SK-N-SH treated with all-trans-retinoic acid at 6 μM for 48 hours (cell line): Measurements from ENCODE around the gene COPS8.

Experiments used
- ATAC-seq: fragments of 200-7000 bp; cut with Tn5 transposase; 3 replicates; pipeline ENCODE4 v1.9.1; 2020; ENCODE audit warnings: mild to moderate bottlenecking, moderate library complexity
- ARNTL ChIP-seq: fragments of 450-650 bp; formaldehyde crosslinking; IDR thresholded peaks from 2 replicates; pipeline ENCODE4 v1.5.0; 2020; ENCODE audit warnings: low read depth, mild to moderate bottlenecking, moderate library complexity, borderline replicate concordance
- CSDC2 ChIP-seq: fragments of 250-450 bp; sonication (Bioruptor Pico); IDR thresholded peaks from 2 replicates; pipeline ENCODE4 v1.5.0; 2020; ENCODE audit warnings: mild to moderate bottlenecking, moderate library complexity
- ESRRG ChIP-seq: fragments of 250-450 bp; sonication (Bioruptor Pico); IDR thresholded peaks from 2 replicates; pipeline ENCODE4 v1.6.1; 2021; ENCODE audit warnings: mild to moderate bottlenecking
- GLIS3 ChIP-seq: fragments of 250-450 bp; sonication (Bioruptor Pico); IDR thresholded peaks from 2 replicates; pipeline ENCODE4 v1.5.0; 2020; ENCODE audit warnings: mild to moderate bottlenecking, moderate library complexity
- ISL1 ChIP-seq: fragments of 250-450 bp; sonication (Bioruptor Pico); IDR thresholded peaks from 2 replicates; pipeline ENCODE4 v2.1.2; 2022; ENCODE audit warnings: mild to moderate bottlenecking, moderate library complexity
- OSR1 ChIP-seq: fragments of 250-450 bp; sonication (Bioruptor Pico); IDR thresholded peaks from 2 replicates; pipeline ENCODE4 v1.8.0; 2022; ENCODE audit warnings: moderate library complexity, mild to moderate bottlenecking, inconsistent platforms
- PPARA ChIP-seq: fragments of 250-450 bp; sonication (Bioruptor Pico); IDR thresholded peaks from 2 replicates; pipeline ENCODE4 v1.5.0; 2020; ENCODE audit warnings: mild to moderate bottlenecking, borderline replicate concordance
- RARB ChIP-seq: fragments of 250-450 bp; sonication (Bioruptor Pico); IDR thresholded peaks from 2 replicates; pipeline ENCODE4 v1.8.0; 2021; ENCODE audit warnings: mild to moderate bottlenecking, moderate library complexity
- SNAI2 ChIP-seq: fragments of 250-450 bp; sonication (Bioruptor Pico); IDR thresholded peaks from 2 replicates; pipeline ENCODE4 v1.5.0; 2020; ENCODE audit warnings: mild to moderate bottlenecking, moderate library complexity
- TCF4 ChIP-seq: fragments of 250-450 bp; sonication (Bioruptor Pico); IDR thresholded peaks from 2 replicates; pipeline ENCODE4 v1.8.0; 2021; ENCODE audit warnings: mild to moderate bottlenecking, moderate library complexity, borderline replicate concordance
- TOX ChIP-seq: fragments of 250-450 bp; sonication (Bioruptor Pico); IDR thresholded peaks from 2 replicates; pipeline ENCODE4 v1.8.0; 2021; ENCODE audit warnings: mild to moderate bottlenecking, moderate library complexity, borderline replicate concordance
- ZC3H10 ChIP-seq: fragments of 250-450 bp; sonication (Bioruptor Pico); IDR thresholded peaks from 2 replicates; pipeline ENCODE4 v1.5.1; 2021; ENCODE audit warnings: mild to moderate bottlenecking, moderate library complexity
- ZFP3 ChIP-seq: fragments of 250-450 bp; sonication (Bioruptor Pico); IDR thresholded peaks from 2 replicates; pipeline ENCODE4 v1.5.0; 2020; ENCODE audit warnings: mild to moderate bottlenecking, moderate library complexity
- ZFP30 ChIP-seq: fragments of 450-650 bp; formaldehyde crosslinking; IDR thresholded peaks from 2 replicates; pipeline ENCODE4 v1.5.0; 2022; ENCODE audit warnings: mild to moderate bottlenecking, moderate library complexity
- ZNF565 ChIP-seq: fragments of 450-650 bp; formaldehyde crosslinking; conservative IDR thresholded peaks from 2 replicates; pipeline ENCODE4 v1.5.0; 2020; ENCODE audit warnings: low read depth, mild to moderate bottlenecking, moderate library complexity
- ZNF70 ChIP-seq: fragments of 450-650 bp; formaldehyde crosslinking; IDR thresholded peaks from 2 replicates; pipeline ENCODE4 v1.5.0; 2020; ENCODE audit warnings: mild to moderate bottlenecking, moderate library complexity
- ZNF8 ChIP-seq: fragments of 450-650 bp; formaldehyde crosslinking; IDR thresholded peaks from 2 replicates; pipeline ENCODE4 v1.5.0; 2020; ENCODE audit warnings: mild to moderate bottlenecking, moderate library complexity
- TF ChIP-seq, protein P1 (sequence below): fragments of 250-450 bp; sonication (Bioruptor Pico); IDR thresholded peaks from 2 replicates; pipeline ENCODE4 v1.5.1; 2021; ENCODE audit warnings: mild to moderate bottlenecking, moderate library complexity
- TF ChIP-seq, protein P2 (sequence below): fragments of 250-450 bp; sonication (Bioruptor Pico); IDR thresholded peaks from 2 replicates; pipeline ENCODE4 v1.8.0; 2020; ENCODE audit warnings: mild to moderate bottlenecking, moderate library complexity, borderline replicate concordance
- TF ChIP-seq, protein P3 (sequence below): fragments of 250-450 bp; sonication (Bioruptor Pico); IDR thresholded peaks from 2 replicates; pipeline ENCODE4 v1.8.0; 2021; ENCODE audit warnings: low read depth, mild to moderate bottlenecking, moderate library complexity, borderline replicate concordance

The COPS8 gene

GRCh38 chr2:237147317-237147716, 61.6 kb downstream of the COPS8 start:
- TF ChIP-seq, protein P1, sequence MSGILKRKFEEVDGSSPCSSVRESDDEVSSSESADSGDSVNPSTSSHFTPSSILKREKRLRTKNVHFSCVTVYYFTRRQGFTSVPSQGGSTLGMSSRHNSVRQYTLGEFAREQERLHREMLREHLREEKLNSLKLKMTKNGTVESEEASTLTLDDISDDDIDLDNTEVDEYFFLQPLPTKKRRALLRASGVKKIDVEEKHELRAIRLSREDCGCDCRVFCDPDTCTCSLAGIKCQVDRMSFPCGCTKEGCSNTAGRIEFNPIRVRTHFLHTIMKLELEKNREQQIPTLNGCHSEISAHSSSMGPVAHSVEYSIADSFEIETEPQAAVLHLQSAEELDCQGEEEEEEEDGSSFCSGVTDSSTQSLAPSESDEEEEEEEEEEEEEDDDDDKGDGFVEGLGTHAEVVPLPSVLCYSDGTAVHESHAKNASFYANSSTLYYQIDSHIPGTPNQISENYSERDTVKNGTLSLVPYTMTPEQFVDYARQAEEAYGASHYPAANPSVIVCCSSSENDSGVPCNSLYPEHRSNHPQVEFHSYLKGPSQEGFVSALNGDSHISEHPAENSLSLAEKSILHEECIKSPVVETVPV = no peak
- no peak for TF ChIP-seq GLIS3 (CRISPR knock-in tag)
- no peak for TF ChIP-seq ISL1 (CRISPR knock-in tag)
- TF ChIP-seq TCF4 (CRISPR knock-in tag) = no peak
- TF ChIP-seq, all 23 proteins: peak for 0
- ATAC-seq = no peak

GRCh38 chr2:237148624-237149023, 62.9 kb downstream of the COPS8 start:
- TF ChIP-seq SNAI2 = no peak
- TF ChIP-seq ZFP3 (CRISPR knock-in tag) = no peak
- TF ChIP-seq, protein P2, sequence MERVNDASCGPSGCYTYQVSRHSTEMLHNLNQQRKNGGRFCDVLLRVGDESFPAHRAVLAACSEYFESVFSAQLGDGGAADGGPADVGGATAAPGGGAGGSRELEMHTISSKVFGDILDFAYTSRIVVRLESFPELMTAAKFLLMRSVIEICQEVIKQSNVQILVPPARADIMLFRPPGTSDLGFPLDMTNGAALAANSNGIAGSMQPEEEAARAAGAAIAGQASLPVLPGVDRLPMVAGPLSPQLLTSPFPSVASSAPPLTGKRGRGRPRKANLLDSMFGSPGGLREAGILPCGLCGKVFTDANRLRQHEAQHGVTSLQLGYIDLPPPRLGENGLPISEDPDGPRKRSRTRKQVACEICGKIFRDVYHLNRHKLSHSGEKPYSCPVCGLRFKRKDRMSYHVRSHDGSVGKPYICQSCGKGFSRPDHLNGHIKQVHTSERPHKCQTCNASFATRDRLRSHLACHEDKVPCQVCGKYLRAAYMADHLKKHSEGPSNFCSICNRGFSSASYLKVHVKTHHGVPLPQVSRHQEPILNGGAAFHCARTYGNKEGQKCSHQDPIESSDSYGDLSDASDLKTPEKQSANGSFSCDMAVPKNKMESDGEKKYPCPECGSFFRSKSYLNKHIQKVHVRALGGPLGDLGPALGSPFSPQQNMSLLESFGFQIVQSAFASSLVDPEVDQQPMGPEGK = no peak
- no peak for TF ChIP-seq ZNF8
- no peak for TF ChIP-seq ZNF70 (CRISPR knock-in tag)
- TF ChIP-seq RARB (CRISPR knock-in tag) = no peak
- no peak for TF ChIP-seq ZNF565
- TF ChIP-seq PPARA (CRISPR knock-in tag) = no peak
- no peak for TF ChIP-seq ARNTL (CRISPR knock-in tag)
- no peak for TF ChIP-seq ISL1 (CRISPR knock-in tag)
- no peak for TF ChIP-seq CSDC2 (CRISPR knock-in tag)
- TF ChIP-seq TOX = no peak
- TF ChIP-seq OSR1 (CRISPR knock-in tag) = no peak
- ATAC-seq = no peak

DNA sequence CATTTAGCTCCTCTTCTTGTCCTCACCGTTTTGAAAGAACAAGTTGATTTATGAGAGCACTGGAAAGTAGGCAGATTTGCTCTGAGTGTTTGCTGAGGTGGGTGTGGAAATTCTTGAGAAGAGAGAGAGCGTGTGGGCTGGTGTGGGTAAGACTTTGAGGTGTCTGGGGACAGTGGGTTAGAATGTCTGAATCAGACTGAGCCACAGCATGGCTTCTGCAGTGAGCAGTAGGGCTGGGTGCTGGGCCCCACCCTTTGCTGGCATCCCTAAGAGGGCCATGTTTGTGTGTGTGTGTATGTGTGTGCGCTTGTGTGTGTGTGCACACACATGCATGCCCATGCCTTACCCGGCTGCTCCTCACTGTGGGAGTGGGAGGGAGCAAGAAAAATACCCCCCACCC, 63.7 kb downstream of the COPS8 start:
- TF ChIP-seq ARNTL (CRISPR knock-in tag) (no peak), RARB (CRISPR knock-in tag) (no peak), TCF4 (CRISPR knock-in tag) (no peak), TOX (no peak), GLIS3 (CRISPR knock-in tag) (no peak), ZFP3 (CRISPR knock-in tag) (no peak), ZNF70 (CRISPR knock-in tag) (no peak), OSR1 (CRISPR knock-in tag) (no peak), ZFP30 (CRISPR knock-in tag) (no peak), ZC3H10 (no peak), ESRRG (no peak), ISL1 (CRISPR knock-in tag) (no peak)
- TF ChIP-seq, protein P1 = no peak
- TF ChIP-seq, protein P2 = no peak
- TF ChIP-seq, protein P3, sequence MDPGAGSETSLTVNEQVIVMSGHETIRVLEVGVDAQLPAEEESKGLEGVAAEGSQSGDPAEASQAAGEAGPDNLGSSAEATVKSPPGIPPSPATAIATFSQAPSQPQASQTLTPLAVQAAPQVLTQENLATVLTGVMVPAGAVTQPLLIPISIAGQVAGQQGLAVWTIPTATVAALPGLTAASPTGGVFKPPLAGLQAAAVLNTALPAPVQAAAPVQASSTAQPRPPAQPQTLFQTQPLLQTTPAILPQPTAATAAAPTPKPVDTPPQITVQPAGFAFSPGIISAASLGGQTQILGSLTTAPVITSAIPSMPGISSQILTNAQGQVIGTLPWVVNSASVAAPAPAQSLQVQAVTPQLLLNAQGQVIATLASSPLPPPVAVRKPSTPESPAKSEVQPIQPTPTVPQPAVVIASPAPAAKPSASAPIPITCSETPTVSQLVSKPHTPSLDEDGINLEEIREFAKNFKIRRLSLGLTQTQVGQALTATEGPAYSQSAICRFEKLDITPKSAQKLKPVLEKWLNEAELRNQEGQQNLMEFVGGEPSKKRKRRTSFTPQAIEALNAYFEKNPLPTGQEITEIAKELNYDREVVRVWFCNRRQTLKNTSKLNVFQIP (CRISPR knock-in tag) = no peak
- TF ChIP-seq, all 23 proteins: peak for 0
- ATAC-seq = no peak
